CD4-positive, alpha-beta T cell treated with Interleukin-6 at 100 ng/mL for 8 hours (primary cell): ENCODE results near the gene EED.
A peak's percentile ranks its signal among the peaks of the same experiment; 100 is the strongest.
"Not testable (repeated sequence)": the region's sequence is repeated elsewhere in the genome, so short reads cannot be mapped to it uniquely, and the experiment has no call there.

Experiments
- DNase-seq: peaks from one replicate; pipeline ENCODE4 v3.0.0-alpha.2; 2020; ENCODE audit warnings: mixed read lengths, low spot score

Gene EED

GRCh38 chr11:86291466-86292262, 47.1 kb downstream of the EED start:
- DNase-seq, result peak; percentile 61

GRCh38 chr11:86292912-86293616, 48.5 kb downstream of the EED start:
- peak; percentile 36 for DNase-seq

DNA sequence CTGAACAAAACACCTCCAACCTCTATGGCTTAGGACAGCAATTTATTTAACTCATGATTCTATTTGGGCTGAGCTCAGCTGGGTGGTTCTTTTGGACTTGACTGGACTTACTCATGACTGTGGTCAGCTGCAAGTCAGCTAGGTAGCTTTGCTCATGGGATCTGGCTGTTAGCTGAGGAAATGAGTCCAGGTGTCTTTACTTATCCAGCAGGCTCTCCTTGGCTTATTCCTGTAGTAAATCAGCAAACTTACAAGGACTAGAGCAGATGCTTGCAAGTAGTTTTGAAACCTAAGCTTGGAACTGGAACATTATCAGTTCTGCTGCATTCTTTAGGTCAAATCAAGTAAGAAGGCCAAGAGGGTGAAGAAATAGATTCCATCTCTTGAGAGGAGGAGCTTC, 49.5 kb downstream of the EED start:
- no peak for DNase-seq

- DNase-seq, result no peak
Observed at GRCh38 chr11:86301742-86302091, 57.2 kb downstream of the EED start.

GRCh38 chr11:86302092-86302793, 57.7 kb downstream of the EED start, which contains the start of gene HIKESHI:
HIKESHI (plus strand) TSS chr11:86302240; CDS start chr11:86302449, 209 bp downstream.
- peak; percentile 89 for DNase-seq

DNA sequence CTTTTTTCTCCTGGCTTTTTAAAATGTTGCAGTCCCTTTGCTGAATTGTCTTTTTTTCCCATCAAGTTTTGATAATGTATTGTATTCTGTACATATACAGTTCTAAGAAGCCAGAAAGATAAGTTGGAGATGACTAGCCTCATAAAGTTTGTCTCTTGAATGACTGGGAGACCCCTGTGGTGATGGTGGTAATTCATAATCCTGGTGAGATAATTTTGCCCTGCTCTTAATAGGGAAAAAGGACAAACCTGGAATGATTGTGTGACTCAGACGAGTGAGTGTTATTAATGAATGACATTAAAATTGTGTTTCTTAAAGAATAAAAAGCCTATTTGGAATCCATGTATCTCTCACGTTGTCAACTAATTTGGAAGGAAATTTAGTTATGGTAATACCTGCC, 58.7 kb downstream of the EED start:
- DNase-seq, result no peak

GRCh38 chr11:86308710-86309109, 64.2 kb downstream of the EED start:
- not testable (repeated sequence) for DNase-seq

GRCh38 chr11:86313793-86314192, 69.2 kb downstream of the EED start:
- no peak for DNase-seq

GRCh38 chr11:86314636-86315035, 70.1 kb downstream of the EED start:
- DNase-seq, result no peak
